ENCODE results near the gene EEF1A2. TPM values are rescaled to one million over a fixed set of nuclear protein-coding genes. Genes with fewer than 3 reads are reported as not detected.

The EEF1A2 gene
- total RNA-seq, 1 experiment from 2014 or later, result 26.0 TPM

- no peak for TF ChIP-seq STAT6 (CRISPR knock-in tag; conservative IDR thresholded peaks at IDR 0.05; ENCODE audit: low read depth)
- no peak for TF ChIP-seq E2F5 (CRISPR knock-in tag; IDR thresholded peaks at IDR 0.05)
- no peak for TF ChIP-seq ZNF396 (CRISPR knock-in tag; IDR thresholded peaks at IDR 0.05; ENCODE audit: borderline replicate concordance)
- TF ChIP-seq ZNF512 (CRISPR knock-in tag; IDR thresholded peaks at IDR 0.05; ENCODE audit: borderline replicate concordance), result no peak
- TF ChIP-seq ZSCAN18 (CRISPR knock-in tag; IDR thresholded peaks at IDR 0.05), result no peak
- TF ChIP-seq TCF7 (CRISPR knock-in tag; IDR thresholded peaks at IDR 0.05; ENCODE audit: low read depth), result no peak
- no peak for TF ChIP-seq IRF2 (CRISPR knock-in tag; IDR thresholded peaks at IDR 0.05; ENCODE audit: borderline replicate concordance, low read depth)
- TF ChIP-seq OVOL2 (CRISPR knock-in tag; IDR thresholded peaks at IDR 0.05; ENCODE audit: borderline replicate concordance), result no peak
- no peak for TF ChIP-seq NR2C2 (CRISPR knock-in tag; IDR thresholded peaks at IDR 0.05)
These were observed 31.9 kb upstream of the EEF1A2 start (continued) for GRCh38 chr20:63530788-63531160.

GRCh38 chr20:63529861-63530787 lies 31.2 kb upstream of the EEF1A2 start:
- H3K4me3 Mint-ChIP-seq, result no peak overlapping the region
- ChIA-PET POLR2A (no interaction called here), CTCF (interaction anchor here (1.7 to 2.0 kb wide), 3 partner anchors 8 to 153 kb away, joined by 4 to 11 read pairs (median 8); partner anchors contain the start of gene PTK6)
- no peaks in the 10 kb centered on the region for H3K36me3 Mint-ChIP-seq
- ATAC-seq (no peak), DNase-seq (ENCODE audit: low spot score) (peak; percentile 14)
- H3K27me3 Mint-ChIP-seq (ENCODE audit: low read depth), result no peaks in the 10 kb centered on the region
- H3K27ac Mint-ChIP-seq, result no peak overlapping the region
- no peaks in the 10 kb centered on the region for H3K4me1 Mint-ChIP-seq
- H3K9me3 Mint-ChIP-seq, result no peaks in the 10 kb centered on the region
- no peak for TF ChIP-seq ZNF219 (CRISPR knock-in tag; IDR thresholded peaks at IDR 0.05; ENCODE audit: borderline replicate concordance)
- TF ChIP-seq ZNF121 (CRISPR knock-in tag; IDR thresholded peaks at IDR 0.05), result no peak
- no peak for TF ChIP-seq NR2C2 (CRISPR knock-in tag; IDR thresholded peaks at IDR 0.05)
- TF ChIP-seq GABPB1 (CRISPR knock-in tag; IDR thresholded peaks at IDR 0.05), result no peak
- TF ChIP-seq JUN (CRISPR knock-in tag; IDR thresholded peaks at IDR 0.05), result no peak
- no peak for TF ChIP-seq CDX4 (CRISPR knock-in tag; IDR thresholded peaks at IDR 0.05; ENCODE audit: borderline replicate concordance)
- TF ChIP-seq MYBL2 (CRISPR knock-in tag; IDR thresholded peaks at IDR 0.05), result no peak
- no peak for TF ChIP-seq NFE2L1 (CRISPR knock-in tag; IDR thresholded peaks at IDR 0.05)
- TF ChIP-seq ZBTB43 (CRISPR knock-in tag; IDR thresholded peaks at IDR 0.05), result no peak
- TF ChIP-seq CBFB (CRISPR knock-in tag; IDR thresholded peaks at IDR 0.05; ENCODE audit: low read depth), result no peak
- TF ChIP-seq FOXJ3 (CRISPR knock-in tag; IDR thresholded peaks at IDR 0.05; ENCODE audit: borderline replicate concordance), result no peak
- TF ChIP-seq ETV6 (CRISPR knock-in tag; IDR thresholded peaks at IDR 0.05), result no peak
- TF ChIP-seq CREM (CRISPR knock-in tag; IDR thresholded peaks at IDR 0.05), result no peak
- TF ChIP-seq PRRX2 (CRISPR knock-in tag; IDR thresholded peaks at IDR 0.05), result no peak
- TF ChIP-seq SMAD4 (CRISPR knock-in tag; IDR thresholded peaks at IDR 0.05), result no peak

Data from WTC11 (cell line).